GM19240 (cell line): ENCODE results near the gene GALNT14.

Source experiments
- DNase-seq: peaks from one replicate; pipeline ENCODE4 v3.0.0; 2011; ENCODE audit warnings: low spot score; ENCODE audit not compliant: insufficient read length

GALNT14 gene

DNA sequence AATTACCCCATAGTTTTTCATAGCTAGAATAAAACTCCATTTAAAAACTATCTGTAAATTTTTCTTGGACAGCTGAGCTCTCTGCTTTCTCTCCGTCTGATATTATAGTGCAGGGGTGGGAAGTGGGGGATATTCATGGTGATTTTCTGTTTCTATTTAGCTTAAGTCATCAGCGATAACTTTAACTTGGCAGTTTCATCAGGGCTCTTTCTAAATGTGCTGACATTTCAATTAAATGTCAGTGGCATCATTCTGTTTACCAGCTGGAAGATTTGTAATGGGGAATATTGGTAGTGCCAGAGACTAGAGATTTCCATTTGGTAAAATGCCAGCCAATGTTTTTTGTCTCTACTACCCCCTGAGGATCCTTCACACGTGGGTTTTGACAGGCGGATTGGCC lies 277.5 kb downstream of the GALNT14 start:
- DNase-seq, result no peak
